Liver (tissue), 3 donors: ENCODE data around the gene BANP.

Experiments
- CTCF ChIP-seq: fragments of 150-350 bp; IDR thresholded peaks from 2 replicates; pipeline ENCODE4 v1.5.1; 2017; ENCODE audit warnings: improper control_type of control experiment, low read depth, low read length; ENCODE audit not compliant: missing input control
- GABPA ChIP-seq, 2 donors: IDR thresholded peaks in 1 of 2; conservative IDR thresholded peaks in 1 of 2; 2 replicates each; pipeline ENCODE4 v1.6.1; 2016; ENCODE audit warnings: antibody characterized with exemption in 2 of 2, mild to moderate bottlenecking in 1 of 2, moderate library complexity in 1 of 2
- HNF4A ChIP-seq, 2 donors: conservative IDR thresholded peaks; 2 replicates each; pipeline ENCODE4 v1.6.1; 2016; ENCODE audit warnings: antibody characterized with exemption in 2 of 2, mild to moderate bottlenecking in 2 of 2
- JUND ChIP-seq, 2 donors: IDR thresholded peaks; 2 replicates each; pipeline ENCODE4 v1.6.1; 2016; ENCODE audit warnings: antibody characterized with exemption in 2 of 2
- RAD21 ChIP-seq, 2 donors: IDR thresholded peaks; 2 replicates each; pipeline ENCODE4 v1.6.1; 2016; ENCODE audit warnings: antibody characterized with exemption in 2 of 2, mild to moderate bottlenecking in 2 of 2
- SP1 ChIP-seq: IDR thresholded peaks from 2 replicates; pipeline ENCODE4 v1.6.1; 2018; ENCODE audit warnings: antibody characterized with exemption, mild to moderate bottlenecking
- TAF1 ChIP-seq: conservative IDR thresholded peaks from 2 replicates; pipeline ENCODE4 v1.6.1; 2016; ENCODE audit warnings: antibody characterized with exemption, mild to moderate bottlenecking
- YY1 ChIP-seq: IDR thresholded peaks from 2 replicates; pipeline ENCODE4 v1.6.1; 2016; ENCODE audit warnings: antibody characterized with exemption, mild to moderate bottlenecking
- ZBTB33 ChIP-seq: IDR thresholded peaks from 2 replicates; pipeline ENCODE4 v1.6.1; 2016; ENCODE audit warnings: antibody characterized with exemption
- TF ChIP-seq, protein P1 (sequence below): IDR thresholded peaks from 2 replicates; pipeline ENCODE4 v1.6.1; 2016; ENCODE audit warnings: antibody characterized with exemption
- TF ChIP-seq, protein P2 (sequence below): IDR thresholded peaks from 2 replicates; pipeline ENCODE4 v1.6.1; 2016; ENCODE audit warnings: antibody characterized with exemption, mild to moderate bottlenecking
- donor health status: healthy.
- donor health status: healthy.

GRCh38 chr16:87956365-87957231, 5.4 kb downstream of the BANP start:
- TF ChIP-seq CTCF: no peak
- no peak for TF ChIP-seq TAF1
- no peak for TF ChIP-seq GABPA (IDR thresholded peaks at IDR 0.05 in 1 of 2, conservative IDR thresholded peaks at IDR 0.05 in 1 of 2)
- TF ChIP-seq, protein P1, sequence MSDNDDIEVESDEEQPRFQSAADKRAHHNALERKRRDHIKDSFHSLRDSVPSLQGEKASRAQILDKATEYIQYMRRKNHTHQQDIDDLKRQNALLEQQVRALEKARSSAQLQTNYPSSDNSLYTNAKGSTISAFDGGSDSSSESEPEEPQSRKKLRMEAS: no peak
- no peak for TF ChIP-seq YY1
- no peak for TF ChIP-seq ZBTB33
- TF ChIP-seq RAD21 (IDR thresholded peaks at IDR 0.05): no peak
- TF ChIP-seq, protein P2, sequence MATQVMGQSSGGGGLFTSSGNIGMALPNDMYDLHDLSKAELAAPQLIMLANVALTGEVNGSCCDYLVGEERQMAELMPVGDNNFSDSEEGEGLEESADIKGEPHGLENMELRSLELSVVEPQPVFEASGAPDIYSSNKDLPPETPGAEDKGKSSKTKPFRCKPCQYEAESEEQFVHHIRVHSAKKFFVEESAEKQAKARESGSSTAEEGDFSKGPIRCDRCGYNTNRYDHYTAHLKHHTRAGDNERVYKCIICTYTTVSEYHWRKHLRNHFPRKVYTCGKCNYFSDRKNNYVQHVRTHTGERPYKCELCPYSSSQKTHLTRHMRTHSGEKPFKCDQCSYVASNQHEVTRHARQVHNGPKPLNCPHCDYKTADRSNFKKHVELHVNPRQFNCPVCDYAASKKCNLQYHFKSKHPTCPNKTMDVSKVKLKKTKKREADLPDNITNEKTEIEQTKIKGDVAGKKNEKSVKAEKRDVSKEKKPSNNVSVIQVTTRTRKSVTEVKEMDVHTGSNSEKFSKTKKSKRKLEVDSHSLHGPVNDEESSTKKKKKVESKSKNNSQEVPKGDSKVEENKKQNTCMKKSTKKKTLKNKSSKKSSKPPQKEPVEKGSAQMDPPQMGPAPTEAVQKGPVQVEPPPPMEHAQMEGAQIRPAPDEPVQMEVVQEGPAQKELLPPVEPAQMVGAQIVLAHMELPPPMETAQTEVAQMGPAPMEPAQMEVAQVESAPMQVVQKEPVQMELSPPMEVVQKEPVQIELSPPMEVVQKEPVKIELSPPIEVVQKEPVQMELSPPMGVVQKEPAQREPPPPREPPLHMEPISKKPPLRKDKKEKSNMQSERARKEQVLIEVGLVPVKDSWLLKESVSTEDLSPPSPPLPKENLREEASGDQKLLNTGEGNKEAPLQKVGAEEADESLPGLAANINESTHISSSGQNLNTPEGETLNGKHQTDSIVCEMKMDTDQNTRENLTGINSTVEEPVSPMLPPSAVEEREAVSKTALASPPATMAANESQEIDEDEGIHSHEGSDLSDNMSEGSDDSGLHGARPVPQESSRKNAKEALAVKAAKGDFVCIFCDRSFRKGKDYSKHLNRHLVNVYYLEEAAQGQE: no peak
- TF ChIP-seq SP1: no peak
- no peak for TF ChIP-seq JUND (IDR thresholded peaks at IDR 0.05)
- no peak for TF ChIP-seq HNF4A (conservative IDR thresholded peaks at IDR 0.05)
